ENCODE measurements around the gene GRM8.

GRM8 gene

GRCh38 chr7:127091620-127092019 is 161.1 kb downstream of the GRM8 start:
- Histone ChIP-seq H3K4ac (ENCODE audit: low read depth in 1 of 2, low read length in 2 of 2) (no peak overlapping the region), H3K14ac (ENCODE audit: low read length in 2 of 2) (no peak overlapping the region), H2BK120ac (ENCODE audit: low read depth, low read length) (no peak overlapping the region), H3K23ac (ENCODE audit: low read length in 2 of 2) (no peak overlapping the region), H2AFZ (ENCODE audit: low read depth, low read length) (no peak overlapping the region), H3K9ac (ENCODE audit: low read length) (no peak overlapping the region), H3K9me3 (ENCODE audit: control insufficient read depth, low read length) (no peaks in the 10 kb centered on the region), H3K27me3 (ENCODE audit: control insufficient read depth in 1 of 2, insufficient read depth in 1 of 2, low read length in 2 of 2) (no peaks in the 10 kb centered on the region), H3K79me1 (replicated peaks; ENCODE audit: low read length, poor library complexity, severe bottlenecking) (no peaks in the 10 kb centered on the region), H4K91ac (ENCODE audit: low read length) (no peak overlapping the region), H3K27ac (ENCODE audit: low read length, poor library complexity, severe bottlenecking) (no peak overlapping the region), H2BK5ac (ENCODE audit: low read depth, low read length, poor library complexity, severe bottlenecking) (no peak overlapping the region), H2AK5ac (ENCODE audit: low read length, severe bottlenecking) (no peak overlapping the region), H4K8ac (ENCODE audit: low read length) (no peak overlapping the region), H3K4me2 (ENCODE audit: low read length, poor library complexity, severe bottlenecking) (no peak overlapping the region), H2BK15ac (ENCODE audit: low read depth, poor library complexity, severe bottlenecking) (no peak overlapping the region), H2BK12ac (ENCODE audit: low read length in 2 of 2) (no peak overlapping the region), H3K4me1 (ENCODE audit: control insufficient read depth, insufficient read depth, low read depth, low read length) (no peaks in the 10 kb centered on the region), H3K4me3 (ENCODE audit: insufficient read depth in 1 of 2, low read depth in 1 of 2, low read length in 2 of 2) (no peak overlapping the region), H3K36me3 (ENCODE audit: control insufficient read depth in 1 of 2, insufficient read depth in 2 of 2, low read depth in 1 of 2, low read length in 2 of 2) (no peaks in the 10 kb centered on the region), H3K18ac (ENCODE audit: low read depth in 1 of 2, low read length in 2 of 2) (no peak overlapping the region)
- WGBS = 87% methylated on average over 17 of the region's 18 CpGs
- no peak for DNase-seq

- Histone ChIP-seq H2BK5ac (ENCODE audit: low read depth, low read length, poor library complexity, severe bottlenecking) (no peak overlapping the region), H2AK5ac (ENCODE audit: low read length, severe bottlenecking) (no peak overlapping the region), H3K14ac (ENCODE audit: low read length in 2 of 2) (no peak overlapping the region), H3K4me2 (ENCODE audit: low read length, poor library complexity, severe bottlenecking) (no peak overlapping the region), H2BK12ac (ENCODE audit: low read length in 2 of 2) (no peak overlapping the region), H3K23ac (ENCODE audit: low read length in 2 of 2) (no peak overlapping the region), H4K8ac (ENCODE audit: low read length) (no peak overlapping the region), H3K18ac (ENCODE audit: low read depth in 1 of 2, low read length in 2 of 2) (no peak overlapping the region), H3K79me1 (replicated peaks; ENCODE audit: low read length, poor library complexity, severe bottlenecking) (no peaks in the 10 kb centered on the region), H4K91ac (ENCODE audit: low read length) (no peak overlapping the region), H3K4ac (ENCODE audit: low read depth in 1 of 2, low read length in 2 of 2) (no peak overlapping the region), H3K9ac (ENCODE audit: low read length) (no peak overlapping the region), H3K9me3 (ENCODE audit: control insufficient read depth, low read length) (no peaks in the 10 kb centered on the region), H3K27me3 (ENCODE audit: control insufficient read depth in 1 of 2, insufficient read depth in 1 of 2, low read length in 2 of 2) (no peaks in the 10 kb centered on the region), H3K36me3 (ENCODE audit: control insufficient read depth in 1 of 2, insufficient read depth in 2 of 2, low read depth in 1 of 2, low read length in 2 of 2) (no peaks in the 10 kb centered on the region), H2BK15ac (ENCODE audit: low read depth, poor library complexity, severe bottlenecking) (no peak overlapping the region), H3K27ac (ENCODE audit: low read length, poor library complexity, severe bottlenecking) (no peak overlapping the region), H3K4me3 (ENCODE audit: insufficient read depth in 1 of 2, low read depth in 1 of 2, low read length in 2 of 2) (no peak overlapping the region), H2BK120ac (ENCODE audit: low read depth, low read length) (no peak overlapping the region), H3K4me1 (ENCODE audit: control insufficient read depth, insufficient read depth, low read depth, low read length) (no peaks in the 10 kb centered on the region), H2AFZ (ENCODE audit: low read depth, low read length) (no peak overlapping the region)
- no peak for DNase-seq
- 38% methylated on average over 1 of the region's 1 CpG for WGBS
These were observed 163.6 kb downstream of the GRM8 start for GRCh38 chr7:127089146-127089545.

- H2BK12ac ChIP-seq (ENCODE audit: low read length in 2 of 2) = no peak overlapping the region
- WGBS = 68% methylated on average over 3 of the region's 3 CpGs
- no peak overlapping the region for H3K9ac ChIP-seq (ENCODE audit: low read length)
- H3K36me3 ChIP-seq (ENCODE audit: control insufficient read depth in 1 of 2, insufficient read depth in 2 of 2, low read depth in 1 of 2, low read length in 2 of 2) = no peaks in the 10 kb centered on the region
- no peak overlapping the region for H2BK120ac ChIP-seq (ENCODE audit: low read depth, low read length)
- no peak overlapping the region for H2AK5ac ChIP-seq (ENCODE audit: low read length, severe bottlenecking)
- no peak overlapping the region for H3K18ac ChIP-seq (ENCODE audit: low read depth in 1 of 2, low read length in 2 of 2)
- DNase-seq = no peak
- H3K4me3 ChIP-seq (ENCODE audit: insufficient read depth in 1 of 2, low read depth in 1 of 2, low read length in 2 of 2) = no peak overlapping the region
- H3K9me3 ChIP-seq (ENCODE audit: control insufficient read depth, low read length) = peaks cover 5% of the 10 kb centered on the region
- no peak overlapping the region for H2BK5ac ChIP-seq (ENCODE audit: low read depth, low read length, poor library complexity, severe bottlenecking)
- H3K27ac ChIP-seq (ENCODE audit: low read length, poor library complexity, severe bottlenecking) = no peak overlapping the region
- no peak overlapping the region for H2BK15ac ChIP-seq (ENCODE audit: low read depth, poor library complexity, severe bottlenecking)
- no peak overlapping the region for H4K91ac ChIP-seq (ENCODE audit: low read length)
- no peak overlapping the region for H3K14ac ChIP-seq (ENCODE audit: low read length in 2 of 2)
- H4K8ac ChIP-seq (ENCODE audit: low read length) = no peak overlapping the region
- no peak overlapping the region for H3K4ac ChIP-seq (ENCODE audit: low read depth in 1 of 2, low read length in 2 of 2)
- no peak overlapping the region for H3K4me2 ChIP-seq (ENCODE audit: low read length, poor library complexity, severe bottlenecking)
- no peak overlapping the region for H3K23ac ChIP-seq (ENCODE audit: low read length in 2 of 2)
- H3K27me3 ChIP-seq (ENCODE audit: control insufficient read depth in 1 of 2, insufficient read depth in 1 of 2, low read length in 2 of 2) = no peaks in the 10 kb centered on the region
- no peak overlapping the region for H2AFZ ChIP-seq (ENCODE audit: low read depth, low read length)
- no peaks in the 10 kb centered on the region for H3K4me1 ChIP-seq (ENCODE audit: control insufficient read depth, insufficient read depth, low read depth, low read length)
- H3K79me1 ChIP-seq (replicated peaks; ENCODE audit: low read length, poor library complexity, severe bottlenecking) = no peaks in the 10 kb centered on the region
These were observed 171.2 kb downstream of the GRM8 start for GRCh38 chr7:127081539-127081938.

GRCh38 chr7:127080576-127080975 is 172.2 kb downstream of the GRM8 start:
- Histone ChIP-seq H3K27me3 (ENCODE audit: control insufficient read depth in 1 of 2, insufficient read depth in 1 of 2, low read length in 2 of 2) (no peaks in the 10 kb centered on the region), H3K4ac (ENCODE audit: low read depth in 1 of 2, low read length in 2 of 2) (no peak overlapping the region), H3K23ac (ENCODE audit: low read length in 2 of 2) (no peak overlapping the region), H3K14ac (ENCODE audit: low read length in 2 of 2) (no peak overlapping the region), H3K36me3 (ENCODE audit: control insufficient read depth in 1 of 2, insufficient read depth in 2 of 2, low read depth in 1 of 2, low read length in 2 of 2) (no peaks in the 10 kb centered on the region), H3K4me2 (ENCODE audit: low read length, poor library complexity, severe bottlenecking) (no peak overlapping the region), H4K91ac (ENCODE audit: low read length) (no peak overlapping the region), H3K79me1 (replicated peaks; ENCODE audit: low read length, poor library complexity, severe bottlenecking) (no peaks in the 10 kb centered on the region), H3K18ac (ENCODE audit: low read depth in 1 of 2, low read length in 2 of 2) (no peak overlapping the region), H3K4me3 (ENCODE audit: insufficient read depth in 1 of 2, low read depth in 1 of 2, low read length in 2 of 2) (no peak overlapping the region), H3K27ac (ENCODE audit: low read length, poor library complexity, severe bottlenecking) (no peak overlapping the region), H2BK120ac (ENCODE audit: low read depth, low read length) (no peak overlapping the region), H2AK5ac (ENCODE audit: low read length, severe bottlenecking) (no peak overlapping the region), H4K8ac (ENCODE audit: low read length) (no peak overlapping the region), H3K9me3 (ENCODE audit: control insufficient read depth, low read length) (peaks cover 5% of the 10 kb centered on the region), H2BK5ac (ENCODE audit: low read depth, low read length, poor library complexity, severe bottlenecking) (no peak overlapping the region), H2BK12ac (ENCODE audit: low read length in 2 of 2) (no peak overlapping the region), H3K9ac (ENCODE audit: low read length) (no peak overlapping the region), H2BK15ac (ENCODE audit: low read depth, poor library complexity, severe bottlenecking) (no peak overlapping the region), H2AFZ (ENCODE audit: low read depth, low read length) (no peak overlapping the region), H3K4me1 (ENCODE audit: control insufficient read depth, insufficient read depth, low read depth, low read length) (no peaks in the 10 kb centered on the region)
- no CpG with 5 or more reads among the region's 2 CpGs for WGBS
- DNase-seq = no peak

Measured in mesenchymal stem cell (in vitro differentiated cells and primary cell).